ENCODE measurements around the gene EPB41. TPM values are rescaled to one million over a fixed set of nuclear protein-coding genes. Genes with fewer than 3 reads are reported as not detected.

Gene EPB41
- total RNA-seq, 1 experiment from 2014 or later, result 40.7 TPM

DNA sequence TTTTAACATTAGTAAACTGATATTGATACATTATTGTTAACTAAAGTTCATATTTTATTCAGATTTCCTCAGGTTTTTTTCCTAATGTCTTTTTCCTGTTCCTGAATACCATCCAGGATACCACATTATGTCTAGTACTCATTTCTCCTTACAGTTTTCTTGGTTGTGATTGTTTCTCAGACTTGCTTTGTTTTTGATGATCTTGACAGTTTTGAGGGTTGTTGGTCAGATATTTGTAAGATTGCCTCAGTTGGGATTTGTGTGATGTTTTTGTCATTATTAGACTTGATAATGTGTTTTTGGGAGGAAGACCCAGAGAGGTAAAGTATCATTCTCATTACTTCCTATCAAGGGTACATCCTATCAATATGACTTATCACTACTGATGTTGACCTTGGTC is 19.5 kb downstream of the EPB41 start:
- CTCF ChIA-PET, result no interaction called here
- H3K27ac Mint-ChIP-seq (ENCODE audit: unreplicated experiment), result no peak overlapping the region
- DNase-seq, result no peak
- no peaks in the 10 kb centered on the region for H3K4me1 Mint-ChIP-seq (ENCODE audit: low read depth, unreplicated experiment)
- no TSS peak for BruUV-seq (replicated peaks)
- intact Hi-C loops (cut with micrococcal nuclease; ENCODE audit: unreplicated experiment), result loop anchor here (5.0 kb wide), 1 partner anchor 187 kb away; no protein-coding TSS in a partner anchor
- no peak for TF ChIP-seq CTCF (IDR thresholded peaks at IDR 0.05; ENCODE audit: unreplicated experiment)
- no peak overlapping the region for H3K4me3 Mint-ChIP-seq (ENCODE audit: low read depth, unreplicated experiment)
- H3K36me3 Mint-ChIP-seq (ENCODE audit: insufficient read depth, unreplicated experiment), result no peaks in the 10 kb centered on the region
- H3K9me3 Mint-ChIP-seq (ENCODE audit: low read depth, unreplicated experiment), result no peaks in the 10 kb centered on the region
- no peaks in the 10 kb centered on the region for H3K27me3 Mint-ChIP-seq (ENCODE audit: unreplicated experiment)

- TF ChIP-seq CTCF (IDR thresholded peaks at IDR 0.05; ENCODE audit: unreplicated experiment), result no peak
- no peaks in the 10 kb centered on the region for H3K27me3 Mint-ChIP-seq (ENCODE audit: unreplicated experiment)
- no peak overlapping the region for H3K27ac Mint-ChIP-seq (ENCODE audit: unreplicated experiment)
- BruUV-seq (replicated peaks), result no TSS peak
- H3K9me3 Mint-ChIP-seq (ENCODE audit: low read depth, unreplicated experiment), result no peaks in the 10 kb centered on the region
- intact Hi-C loops (cut with micrococcal nuclease; ENCODE audit: unreplicated experiment), result loop anchor here (5.0 kb wide), 1 partner anchor 187 kb away; no protein-coding TSS in a partner anchor
- H3K36me3 Mint-ChIP-seq (ENCODE audit: insufficient read depth, unreplicated experiment), result no peaks in the 10 kb centered on the region
- H3K4me1 Mint-ChIP-seq (ENCODE audit: low read depth, unreplicated experiment), result no peaks in the 10 kb centered on the region
- no peak overlapping the region for H3K4me3 Mint-ChIP-seq (ENCODE audit: low read depth, unreplicated experiment)
- DNase-seq, result no peak
- CTCF ChIA-PET, result interaction anchor here (0.5 kb wide), 1 partner anchor 13 kb away, joined by 6 read pairs; no protein-coding TSS in a partner anchor
Measured at GRCh38 chr1:28934676-28935075, 20.3 kb downstream of the EPB41 start.

GRCh38 chr1:28935293-28935692 is 20.9 kb downstream of the EPB41 start:
- H3K4me3 Mint-ChIP-seq (ENCODE audit: low read depth, unreplicated experiment), result no peak overlapping the region
- H3K9me3 Mint-ChIP-seq (ENCODE audit: low read depth, unreplicated experiment), result no peaks in the 10 kb centered on the region
- no peak overlapping the region for H3K27ac Mint-ChIP-seq (ENCODE audit: unreplicated experiment)
- intact Hi-C loops (cut with micrococcal nuclease; ENCODE audit: unreplicated experiment), result no loop called here
- no peak for DNase-seq
- H3K4me1 Mint-ChIP-seq (ENCODE audit: low read depth, unreplicated experiment), result no peaks in the 10 kb centered on the region
- no peak for TF ChIP-seq CTCF (IDR thresholded peaks at IDR 0.05; ENCODE audit: unreplicated experiment)
- no peaks in the 10 kb centered on the region for H3K27me3 Mint-ChIP-seq (ENCODE audit: unreplicated experiment)
- H3K36me3 Mint-ChIP-seq (ENCODE audit: insufficient read depth, unreplicated experiment), result no peaks in the 10 kb centered on the region
- BruUV-seq (replicated peaks), result no TSS peak
- CTCF ChIA-PET, result interaction anchor here (0.7 kb wide), 1 partner anchor 362 kb away, joined by 3 read pairs; no protein-coding TSS in a partner anchor

GRCh38 chr1:28936094-28936493 is 21.7 kb downstream of the EPB41 start:
- H3K36me3 Mint-ChIP-seq (ENCODE audit: insufficient read depth, unreplicated experiment), result no peaks in the 10 kb centered on the region
- H3K4me1 Mint-ChIP-seq (ENCODE audit: low read depth, unreplicated experiment), result no peaks in the 10 kb centered on the region
- CTCF ChIA-PET, result interaction anchor here (0.7 kb wide), 1 partner anchor 361 kb away, joined by 3 read pairs; no protein-coding TSS in a partner anchor
- BruUV-seq (replicated peaks), result no TSS peak
- TF ChIP-seq CTCF (IDR thresholded peaks at IDR 0.05; ENCODE audit: unreplicated experiment), result no peak
- no peak for DNase-seq
- no peaks in the 10 kb centered on the region for H3K27me3 Mint-ChIP-seq (ENCODE audit: unreplicated experiment)
- H3K27ac Mint-ChIP-seq (ENCODE audit: unreplicated experiment), result no peak overlapping the region
- no peak overlapping the region for H3K4me3 Mint-ChIP-seq (ENCODE audit: low read depth, unreplicated experiment)
- H3K9me3 Mint-ChIP-seq (ENCODE audit: low read depth, unreplicated experiment), result no peaks in the 10 kb centered on the region
- intact Hi-C loops (cut with micrococcal nuclease; ENCODE audit: unreplicated experiment), result no loop called here
